ENCODE results near the gene NRXN3.

Gene NRXN3

GRCh38 chr14:79764323-79764722 is 1594.2 kb downstream of the NRXN3 start:
- no peak for TF ChIP-seq GATA3 (IDR thresholded peaks at IDR 0.05; ENCODE audit: low read depth, low read length)
- no peak for TF ChIP-seq GATA2 (IDR thresholded peaks at IDR 0.05; ENCODE audit: low read depth, low read length)

GRCh38 chr14:79766511-79766910 is 1596.3 kb downstream of the NRXN3 start:
- no peak for TF ChIP-seq GATA3 (IDR thresholded peaks at IDR 0.05; ENCODE audit: low read depth, low read length)
- TF ChIP-seq GATA2 (IDR thresholded peaks at IDR 0.05; ENCODE audit: low read depth, low read length): no peak

GRCh38 chr14:79767251-79767650 is 1597.1 kb downstream of the NRXN3 start:
- TF ChIP-seq GATA3 (IDR thresholded peaks at IDR 0.05; ENCODE audit: low read depth, low read length) (no peak), GATA2 (IDR thresholded peaks at IDR 0.05; ENCODE audit: low read depth, low read length) (no peak)

- TF ChIP-seq GATA3 (IDR thresholded peaks at IDR 0.05; ENCODE audit: low read depth, low read length) (no peak), GATA2 (IDR thresholded peaks at IDR 0.05; ENCODE audit: low read depth, low read length) (no peak)
These were observed 1611.7 kb downstream of the NRXN3 start for GRCh38 chr14:79781882-79782281.

GRCh38 chr14:79783041-79783440 is 1612.9 kb downstream of the NRXN3 start:
- TF ChIP-seq GATA3 (IDR thresholded peaks at IDR 0.05; ENCODE audit: low read depth, low read length) (no peak), GATA2 (IDR thresholded peaks at IDR 0.05; ENCODE audit: low read depth, low read length) (no peak)

- TF ChIP-seq GATA2 (IDR thresholded peaks at IDR 0.05; ENCODE audit: low read depth, low read length) (no peak), GATA3 (IDR thresholded peaks at IDR 0.05; ENCODE audit: low read depth, low read length) (no peak)
These were observed 1616.3 kb downstream of the NRXN3 start for GRCh38 chr14:79786522-79786921.

GRCh38 chr14:79788346-79788745 is 1618.2 kb downstream of the NRXN3 start:
- TF ChIP-seq GATA2 (IDR thresholded peaks at IDR 0.05; ENCODE audit: low read depth, low read length) (no peak), GATA3 (IDR thresholded peaks at IDR 0.05; ENCODE audit: low read depth, low read length) (no peak)

- TF ChIP-seq GATA2 (IDR thresholded peaks at IDR 0.05; ENCODE audit: low read depth, low read length) (no peak), GATA3 (IDR thresholded peaks at IDR 0.05; ENCODE audit: low read depth, low read length) (no peak)
These were observed 1621.0 kb downstream of the NRXN3 start for GRCh38 chr14:79791055-79791732.

- TF ChIP-seq GATA2 (IDR thresholded peaks at IDR 0.05; ENCODE audit: low read depth, low read length) (no peak), GATA3 (IDR thresholded peaks at IDR 0.05; ENCODE audit: low read depth, low read length) (no peak)
These were observed 1631.9 kb downstream of the NRXN3 start for GRCh38 chr14:79802093-79802492.

- no peak for TF ChIP-seq GATA2 (IDR thresholded peaks at IDR 0.05; ENCODE audit: low read depth, low read length)
- no peak for TF ChIP-seq GATA3 (IDR thresholded peaks at IDR 0.05; ENCODE audit: low read depth, low read length)
These were observed 1635.5 kb downstream of the NRXN3 start for GRCh38 chr14:79805636-79806035.

- TF ChIP-seq GATA2 (IDR thresholded peaks at IDR 0.05; ENCODE audit: low read depth, low read length): no peak
- TF ChIP-seq GATA3 (IDR thresholded peaks at IDR 0.05; ENCODE audit: low read depth, low read length): no peak
These were observed 1639.9 kb downstream of the NRXN3 start for GRCh38 chr14:79809849-79810612.

GRCh38 chr14:79820866-79821535 is 1650.8 kb downstream of the NRXN3 start:
- TF ChIP-seq GATA2 (IDR thresholded peaks at IDR 0.05; ENCODE audit: low read depth, low read length) (peak; percentile 66), GATA3 (IDR thresholded peaks at IDR 0.05; ENCODE audit: low read depth, low read length) (no peak)

- TF ChIP-seq GATA2 (IDR thresholded peaks at IDR 0.05; ENCODE audit: low read depth, low read length) (no peak), GATA3 (IDR thresholded peaks at IDR 0.05; ENCODE audit: low read depth, low read length) (no peak)
These were observed 1651.9 kb downstream of the NRXN3 start for GRCh38 chr14:79822034-79822433.

GRCh38 chr14:79825046-79825521 is 1654.9 kb downstream of the NRXN3 start:
- TF ChIP-seq GATA3 (IDR thresholded peaks at IDR 0.05; ENCODE audit: low read depth, low read length) (no peak), GATA2 (IDR thresholded peaks at IDR 0.05; ENCODE audit: low read depth, low read length) (no peak)

All from SH-SY5Y (cell line).